Measurements from ENCODE around the gene RALGPS1. TPM values are rescaled to one million over a fixed set of nuclear protein-coding genes. Genes with fewer than 3 reads are reported as not detected.

RALGPS1 gene
- polyA plus RNA-seq, 1 of the 3 experiments (the other 2 are of a cell fraction), result 3.9 TPM

DNA sequence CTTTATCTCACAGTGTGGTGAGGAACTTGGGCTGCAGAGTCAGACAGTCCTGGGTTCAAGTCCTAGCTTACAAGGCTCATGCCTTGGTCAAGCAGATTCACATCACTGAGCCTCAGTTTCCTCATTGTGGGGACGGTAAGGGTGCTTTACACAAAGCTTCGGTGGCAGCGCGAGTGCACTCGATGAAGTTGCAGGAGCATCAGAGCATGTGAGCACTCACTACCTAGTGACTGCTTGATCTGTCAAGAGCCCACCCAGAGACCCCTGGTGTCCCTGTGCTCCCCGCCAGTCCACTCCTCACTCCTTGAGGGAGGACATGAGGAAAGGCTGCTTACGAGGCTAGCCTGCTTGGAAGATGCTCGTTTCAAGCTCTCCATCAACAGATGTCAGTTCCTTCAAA lies 293.8 kb downstream of the RALGPS1 start (continued):
- TF ChIP-seq, protein P1, sequence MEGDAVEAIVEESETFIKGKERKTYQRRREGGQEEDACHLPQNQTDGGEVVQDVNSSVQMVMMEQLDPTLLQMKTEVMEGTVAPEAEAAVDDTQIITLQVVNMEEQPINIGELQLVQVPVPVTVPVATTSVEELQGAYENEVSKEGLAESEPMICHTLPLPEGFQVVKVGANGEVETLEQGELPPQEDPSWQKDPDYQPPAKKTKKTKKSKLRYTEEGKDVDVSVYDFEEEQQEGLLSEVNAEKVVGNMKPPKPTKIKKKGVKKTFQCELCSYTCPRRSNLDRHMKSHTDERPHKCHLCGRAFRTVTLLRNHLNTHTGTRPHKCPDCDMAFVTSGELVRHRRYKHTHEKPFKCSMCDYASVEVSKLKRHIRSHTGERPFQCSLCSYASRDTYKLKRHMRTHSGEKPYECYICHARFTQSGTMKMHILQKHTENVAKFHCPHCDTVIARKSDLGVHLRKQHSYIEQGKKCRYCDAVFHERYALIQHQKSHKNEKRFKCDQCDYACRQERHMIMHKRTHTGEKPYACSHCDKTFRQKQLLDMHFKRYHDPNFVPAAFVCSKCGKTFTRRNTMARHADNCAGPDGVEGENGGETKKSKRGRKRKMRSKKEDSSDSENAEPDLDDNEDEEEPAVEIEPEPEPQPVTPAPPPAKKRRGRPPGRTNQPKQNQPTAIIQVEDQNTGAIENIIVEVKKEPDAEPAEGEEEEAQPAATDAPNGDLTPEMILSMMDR (IDR thresholded peaks at IDR 0.05), result no peak
- TF ChIP-seq, protein P2, sequence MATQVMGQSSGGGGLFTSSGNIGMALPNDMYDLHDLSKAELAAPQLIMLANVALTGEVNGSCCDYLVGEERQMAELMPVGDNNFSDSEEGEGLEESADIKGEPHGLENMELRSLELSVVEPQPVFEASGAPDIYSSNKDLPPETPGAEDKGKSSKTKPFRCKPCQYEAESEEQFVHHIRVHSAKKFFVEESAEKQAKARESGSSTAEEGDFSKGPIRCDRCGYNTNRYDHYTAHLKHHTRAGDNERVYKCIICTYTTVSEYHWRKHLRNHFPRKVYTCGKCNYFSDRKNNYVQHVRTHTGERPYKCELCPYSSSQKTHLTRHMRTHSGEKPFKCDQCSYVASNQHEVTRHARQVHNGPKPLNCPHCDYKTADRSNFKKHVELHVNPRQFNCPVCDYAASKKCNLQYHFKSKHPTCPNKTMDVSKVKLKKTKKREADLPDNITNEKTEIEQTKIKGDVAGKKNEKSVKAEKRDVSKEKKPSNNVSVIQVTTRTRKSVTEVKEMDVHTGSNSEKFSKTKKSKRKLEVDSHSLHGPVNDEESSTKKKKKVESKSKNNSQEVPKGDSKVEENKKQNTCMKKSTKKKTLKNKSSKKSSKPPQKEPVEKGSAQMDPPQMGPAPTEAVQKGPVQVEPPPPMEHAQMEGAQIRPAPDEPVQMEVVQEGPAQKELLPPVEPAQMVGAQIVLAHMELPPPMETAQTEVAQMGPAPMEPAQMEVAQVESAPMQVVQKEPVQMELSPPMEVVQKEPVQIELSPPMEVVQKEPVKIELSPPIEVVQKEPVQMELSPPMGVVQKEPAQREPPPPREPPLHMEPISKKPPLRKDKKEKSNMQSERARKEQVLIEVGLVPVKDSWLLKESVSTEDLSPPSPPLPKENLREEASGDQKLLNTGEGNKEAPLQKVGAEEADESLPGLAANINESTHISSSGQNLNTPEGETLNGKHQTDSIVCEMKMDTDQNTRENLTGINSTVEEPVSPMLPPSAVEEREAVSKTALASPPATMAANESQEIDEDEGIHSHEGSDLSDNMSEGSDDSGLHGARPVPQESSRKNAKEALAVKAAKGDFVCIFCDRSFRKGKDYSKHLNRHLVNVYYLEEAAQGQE (IDR thresholded peaks at IDR 0.05; ENCODE audit: low read depth, low read length), result no peak
- TF ChIP-seq JUND (IDR thresholded peaks at IDR 0.05) (no peak), ELF1 (IDR thresholded peaks at IDR 0.05) (no peak)

DNA sequence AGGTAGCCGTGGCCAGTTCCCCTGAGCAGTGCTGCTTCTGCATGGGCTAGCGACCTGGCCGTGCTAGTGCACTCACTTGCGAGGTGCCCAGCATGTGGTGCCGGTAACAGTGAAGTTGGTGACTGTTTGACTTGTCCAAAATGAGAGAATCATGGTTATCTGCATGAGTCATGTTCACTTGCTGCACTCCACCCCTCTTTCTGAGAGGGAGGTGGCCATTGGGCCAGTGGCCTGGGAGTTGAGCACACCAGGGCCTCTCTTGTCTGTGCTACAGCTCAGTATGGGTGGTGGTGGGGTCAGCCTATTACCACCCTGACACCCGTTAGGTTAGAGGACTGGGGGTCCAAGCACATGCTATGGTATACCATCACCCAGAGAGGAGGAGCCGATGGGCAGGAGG lies 294.6 kb downstream of the RALGPS1 start:
- no peaks in the 10 kb centered on the region for H3K9me2 ChIP-seq
- WGBS (ENCODE audit: low lambda C conversion rate), result 100% methylated on average over 1 of the region's 7 CpGs
- H3K27ac ChIP-seq (ENCODE audit: low read depth in 2 of 2, low read length in 1 of 2), result no peak overlapping the region
- no peaks in the 10 kb centered on the region for H3K27me3 ChIP-seq (ENCODE audit: insufficient read depth)
- peaks cover 0 to 7% of the 10 kb centered on the region in 2 experiments; a peak in 1 of 4 replicates for H3K4me1 ChIP-seq (ENCODE audit: control insufficient read depth in 1 of 2, insufficient read depth in 2 of 2, low read depth in 1 of 2, low read length in 1 of 2)
- no peaks in the 10 kb centered on the region for H3K9me3 ChIP-seq
- no peaks in the 10 kb centered on the region for H3K79me2 ChIP-seq (ENCODE audit: insufficient read depth)
- H2AFZ ChIP-seq (ENCODE audit: low read depth), result no peak overlapping the region
- ChIA-PET CTCF (interaction anchor here (1.1 to 8.4 kb wide), 2 partner anchors 40 to 269 kb away, joined by 3 to 61 read pairs; no protein-coding TSS in a partner anchor), POLR2A (no interaction called here)
- H3K4me2 ChIP-seq, result no peak overlapping the region
- H4K20me1 ChIP-seq (ENCODE audit: insufficient read depth), result no peaks in the 10 kb centered on the region
- no peaks in the 10 kb centered on the region for H3F3A ChIP-seq (replicated peaks; ENCODE audit: insufficient read depth)
- DNase-seq, result no peak
- no peak overlapping the region for H3K9ac ChIP-seq
- no peak overlapping the region for H3K4me3 ChIP-seq (ENCODE audit: low read depth in 2 of 2, low read length in 1 of 2)
- H3K36me3 ChIP-seq (replicated peaks in 1 of 2; ENCODE audit: control insufficient read depth in 1 of 2, insufficient read depth in 2 of 2, low read length in 1 of 2), result no peaks in the 10 kb centered on the region
- TF ChIP-seq RXRA (IDR thresholded peaks at IDR 0.05; ENCODE audit: borderline replicate concordance, low read depth) (no peak), TCF12 (IDR thresholded peaks at IDR 0.05) (no peak), GATA2 (CRISPR knock-in tag; IDR thresholded peaks at IDR 0.05) (no peak), SIN3A (IDR thresholded peaks at IDR 0.05; ENCODE audit: borderline replicate concordance, low read depth, low read length) (no peak), MXI1 (IDR thresholded peaks at IDR 0.05; ENCODE audit: low read depth, low read length) (no peak), TEAD4 (IDR thresholded peaks at IDR 0.05; ENCODE audit: borderline replicate concordance, insufficient read depth) (no peak), GABPA (IDR thresholded peaks at IDR 0.05; ENCODE audit: low read depth) (no peak), FOSL2 (IDR thresholded peaks at IDR 0.05; ENCODE audit: borderline replicate concordance, low read depth) (no peak), EP300 (IDR thresholded peaks at IDR 0.05; ENCODE audit: borderline replicate concordance in 1 of 2, low read depth in 1 of 2, low read length in 1 of 2) (no peak), USF1 (IDR thresholded peaks at IDR 0.05; ENCODE audit: borderline replicate concordance, low read depth) (no peak), YY1 (IDR thresholded peaks at IDR 0.05; ENCODE audit: low read depth) (no peak), FOXM1 (IDR thresholded peaks at IDR 0.05; ENCODE audit: low read depth) (no peak), RCOR1 (IDR thresholded peaks at IDR 0.05; ENCODE audit: low read length) (no peak), TAF1 (IDR thresholded peaks at IDR 0.05; ENCODE audit: borderline replicate concordance, low read depth, low read length) (no peak), JUND (IDR thresholded peaks at IDR 0.05) (no peak), SMC3 (IDR thresholded peaks at IDR 0.05; ENCODE audit: low read depth, low read length) (no peak)
- TF ChIP-seq, protein P2 (IDR thresholded peaks at IDR 0.05; ENCODE audit: low read depth, low read length), result no peak
- TF ChIP-seq, protein P3, sequence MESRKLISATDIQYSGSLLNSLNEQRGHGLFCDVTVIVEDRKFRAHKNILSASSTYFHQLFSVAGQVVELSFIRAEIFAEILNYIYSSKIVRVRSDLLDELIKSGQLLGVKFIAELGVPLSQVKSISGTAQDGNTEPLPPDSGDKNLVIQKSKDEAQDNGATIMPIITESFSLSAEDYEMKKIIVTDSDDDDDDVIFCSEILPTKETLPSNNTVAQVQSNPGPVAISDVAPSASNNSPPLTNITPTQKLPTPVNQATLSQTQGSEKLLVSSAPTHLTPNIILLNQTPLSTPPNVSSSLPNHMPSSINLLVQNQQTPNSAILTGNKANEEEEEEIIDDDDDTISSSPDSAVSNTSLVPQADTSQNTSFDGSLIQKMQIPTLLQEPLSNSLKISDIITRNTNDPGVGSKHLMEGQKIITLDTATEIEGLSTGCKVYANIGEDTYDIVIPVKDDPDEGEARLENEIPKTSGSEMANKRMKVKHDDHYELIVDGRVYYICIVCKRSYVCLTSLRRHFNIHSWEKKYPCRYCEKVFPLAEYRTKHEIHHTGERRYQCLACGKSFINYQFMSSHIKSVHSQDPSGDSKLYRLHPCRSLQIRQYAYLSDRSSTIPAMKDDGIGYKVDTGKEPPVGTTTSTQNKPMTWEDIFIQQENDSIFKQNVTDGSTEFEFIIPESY (IDR thresholded peaks at IDR 0.05; ENCODE audit: borderline replicate concordance, low read depth), result no peak
